Psoas muscle (tissue), 8 donors: ENCODE data around the gene MRS2. TPM values are rescaled to one million over a fixed set of nuclear protein-coding genes. Genes with fewer than 3 reads are reported as not detected.

Experiments used
- ATAC-seq, 4 donors: fragments of 200-7000 bp; cut with Tn5 transposase; one replicate each; pipeline ENCODE4 v1.9.1; 2020; ENCODE audit warnings: moderate library complexity in 3 of 4, mild to moderate bottlenecking in 2 of 4
- DNase-seq, 2 donors: peaks; one replicate each; pipeline ENCODE4 v3.0.0-alpha.2; 2020
- H3K27ac ChIP-seq: fragments of 200-600 bp; one replicate; pipeline ENCODE4 v1.8.0; 2022
- H3K27me3 ChIP-seq, 3 donors: fragments of 200-600 bp in 1 of 3; one replicate each; pipeline versions ENCODE4 v1.6.1 to v1.8.0; 2013 to 2022; ENCODE audit warnings: low read length in 2 of 3, mild to moderate bottlenecking in 2 of 3, moderate library complexity in 1 of 3; ENCODE audit not compliant: insufficient read depth in 3 of 3
- H3K36me3 ChIP-seq, 2 donors: fragments of 200-600 bp in 1 of 2; one replicate each; pipeline versions ENCODE4 v1.6.1 to v1.8.0; 2013 to 2022; ENCODE audit warnings: low read depth in 1 of 2, mild to moderate bottlenecking in 1 of 2, moderate library complexity in 1 of 2; ENCODE audit not compliant: insufficient read depth in 1 of 2
- H3K4me1 ChIP-seq: fragments of 200-600 bp; one replicate; pipeline ENCODE4 v1.8.0; 2022
- H3K4me3 ChIP-seq: fragments of 200-600 bp; one replicate; pipeline ENCODE4 v1.8.0; 2022; ENCODE audit warnings: mild to moderate bottlenecking
- H3K9me3 ChIP-seq: fragments of 200-600 bp; one replicate; pipeline ENCODE4 v1.8.0; 2022
- WGBS, 3 donors: extraction: QIAGEN DNeasy Blood & Tissue Kit; methylation state at CpG; one replicate each; pipeline versions ENCODE4 v1.1.6 to v1.1.7; 2013; 5-methylcytosine and 5-hydroxymethylcytosine counted together
- intact Hi-C, 2 donors: fragments of 100-400 bp; cut with DNase I; formaldehyde crosslinking; loops; one replicate each; pipeline versions ENCODE4 v1.11.0 to v1.14.2; 2022
- polyA plus RNA-seq, 3 donors: library from polyadenylated mRNA; stranded (reverse); fragments of 200-250 nt; gene quantifications; one replicate each; pipeline ENCODE4 v1.2.3, GENCODE V29; 2013
- total RNA-seq, 4 donors: library from RNA; stranded (reverse); fragmentation: NEBNext Ultra II Directional in 2 of 4; extraction: Animal tissue kit (Norgen Biotek cat#: 25700) in 2 of 4; gene quantifications; one replicate each; pipeline versions ENCODE4 v1.2.1 to v1.2.4, GENCODE V29; 2021 to 2023
- TF ChIP-seq, protein P1 (sequence below): fragments of 200-600 bp; IDR thresholded peaks from one replicate; pipeline ENCODE4 v1.8.0; 2022; ENCODE audit warnings: antibody characterized with exemption
- donor health status: healthy with polysubstance abuse.
- donor health status: DM: no; HTN: no; CAD: no; lungs with moderate emphysema.
- donor health status: Bipolar disorder and iron deficiency.
- donor health status: healthy.
- donor health status: DM: yes; HTN: yes; CAD: no.
- donor health status: DM: no; HTN: no; CAD: no.
- donor health status: DM: no; HTN: no; CAD: no.
- donor health status: DM: yes; HTN: yes; CAD: no.

MRS2 gene
- total and polyA plus RNA-seq, 7 donors = 26.2 to 52.6 (median 33.4) TPM

DNA sequence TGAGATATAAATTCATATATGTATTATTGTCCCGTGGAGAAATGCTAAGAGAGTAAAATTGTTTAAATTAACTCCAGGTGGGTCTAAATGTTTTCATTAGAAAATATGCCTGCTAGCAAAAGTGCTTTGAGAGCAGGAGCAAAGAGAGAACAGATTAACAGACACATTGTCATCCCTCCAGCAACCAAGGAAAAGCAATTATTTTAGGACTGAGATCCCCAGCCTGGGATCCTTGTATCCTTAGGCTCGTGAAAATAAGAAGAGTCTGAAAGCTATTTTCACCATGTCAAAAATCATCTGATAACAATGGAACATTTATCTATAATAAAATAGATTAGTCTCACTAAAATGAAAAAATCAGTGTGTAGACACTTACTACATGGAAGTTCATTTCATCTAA, 11.5 kb upstream of the MRS2 start:
- ATAC-seq (no peak), DNase-seq (no peak)
- TF ChIP-seq, protein P1, sequence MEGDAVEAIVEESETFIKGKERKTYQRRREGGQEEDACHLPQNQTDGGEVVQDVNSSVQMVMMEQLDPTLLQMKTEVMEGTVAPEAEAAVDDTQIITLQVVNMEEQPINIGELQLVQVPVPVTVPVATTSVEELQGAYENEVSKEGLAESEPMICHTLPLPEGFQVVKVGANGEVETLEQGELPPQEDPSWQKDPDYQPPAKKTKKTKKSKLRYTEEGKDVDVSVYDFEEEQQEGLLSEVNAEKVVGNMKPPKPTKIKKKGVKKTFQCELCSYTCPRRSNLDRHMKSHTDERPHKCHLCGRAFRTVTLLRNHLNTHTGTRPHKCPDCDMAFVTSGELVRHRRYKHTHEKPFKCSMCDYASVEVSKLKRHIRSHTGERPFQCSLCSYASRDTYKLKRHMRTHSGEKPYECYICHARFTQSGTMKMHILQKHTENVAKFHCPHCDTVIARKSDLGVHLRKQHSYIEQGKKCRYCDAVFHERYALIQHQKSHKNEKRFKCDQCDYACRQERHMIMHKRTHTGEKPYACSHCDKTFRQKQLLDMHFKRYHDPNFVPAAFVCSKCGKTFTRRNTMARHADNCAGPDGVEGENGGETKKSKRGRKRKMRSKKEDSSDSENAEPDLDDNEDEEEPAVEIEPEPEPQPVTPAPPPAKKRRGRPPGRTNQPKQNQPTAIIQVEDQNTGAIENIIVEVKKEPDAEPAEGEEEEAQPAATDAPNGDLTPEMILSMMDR = no peak
- H3K36me3 ChIP-seq = no peaks in the 10 kb centered on the region
- no peaks in the 10 kb centered on the region for H3K27me3 ChIP-seq
- no peak overlapping the region for H3K4me3 ChIP-seq
- no peaks in the 10 kb centered on the region for H3K9me3 ChIP-seq
- peaks cover 10% of the 10 kb centered on the region for H3K4me1 ChIP-seq
- intact Hi-C loops = no loop called here
- WGBS, 3 donors = 57 to 64% (median 59%) methylated on average over 2 of the region's 2 CpGs
- H3K27ac ChIP-seq = no peak overlapping the region

DNA sequence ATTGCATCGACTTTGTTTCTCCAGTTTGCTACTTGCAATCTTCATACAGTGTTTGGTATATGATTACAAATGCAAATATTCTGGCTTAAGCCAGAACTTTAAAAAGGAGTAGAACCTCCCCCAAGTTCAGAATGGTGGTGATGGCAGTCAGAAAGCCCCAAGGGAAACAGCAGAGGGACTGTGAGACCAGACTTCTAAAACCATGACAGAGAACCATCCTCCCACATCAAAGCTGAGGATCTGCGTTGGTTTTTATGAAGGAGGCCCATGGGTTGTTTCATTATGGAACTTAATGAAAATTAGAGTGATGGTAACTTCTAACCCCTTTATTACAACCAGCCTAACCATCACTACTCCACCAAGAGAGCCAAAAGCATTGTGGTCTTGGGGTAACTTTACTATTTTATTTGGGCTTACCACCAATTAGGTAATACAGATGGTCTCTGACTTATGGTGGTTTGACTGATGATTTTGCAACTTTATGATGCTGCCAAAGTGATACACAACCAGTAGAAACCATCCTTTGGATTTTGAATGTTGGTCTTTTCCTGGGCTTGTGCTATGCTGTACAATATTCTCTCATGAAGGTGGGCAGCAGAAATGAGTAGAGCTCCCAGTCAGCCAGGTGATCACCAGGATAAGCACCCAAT, 10.9 kb upstream of the MRS2 start:
- 87 to 91% (median 90%) methylated on average over 2 of the region's 2 CpGs for WGBS, 3 donors
- H3K27me3 ChIP-seq = no peaks in the 10 kb centered on the region
- H3K4me1 ChIP-seq = peaks cover 10% of the 10 kb centered on the region
- no peak for DNase-seq
- TF ChIP-seq, protein P1 = no peak
- peaks cover under 1% of the 10 kb centered on the region for H3K9me3 ChIP-seq
- ATAC-seq = no peak
- H3K4me3 ChIP-seq = no peak overlapping the region
- H3K27ac ChIP-seq = no peak overlapping the region
- no peaks in the 10 kb centered on the region for H3K36me3 ChIP-seq
- intact Hi-C loops = loop anchor here in 1 of 2 donors (2.0 kb wide), 1 partner anchor 109 kb away; no protein-coding TSS in a partner anchor

DNA sequence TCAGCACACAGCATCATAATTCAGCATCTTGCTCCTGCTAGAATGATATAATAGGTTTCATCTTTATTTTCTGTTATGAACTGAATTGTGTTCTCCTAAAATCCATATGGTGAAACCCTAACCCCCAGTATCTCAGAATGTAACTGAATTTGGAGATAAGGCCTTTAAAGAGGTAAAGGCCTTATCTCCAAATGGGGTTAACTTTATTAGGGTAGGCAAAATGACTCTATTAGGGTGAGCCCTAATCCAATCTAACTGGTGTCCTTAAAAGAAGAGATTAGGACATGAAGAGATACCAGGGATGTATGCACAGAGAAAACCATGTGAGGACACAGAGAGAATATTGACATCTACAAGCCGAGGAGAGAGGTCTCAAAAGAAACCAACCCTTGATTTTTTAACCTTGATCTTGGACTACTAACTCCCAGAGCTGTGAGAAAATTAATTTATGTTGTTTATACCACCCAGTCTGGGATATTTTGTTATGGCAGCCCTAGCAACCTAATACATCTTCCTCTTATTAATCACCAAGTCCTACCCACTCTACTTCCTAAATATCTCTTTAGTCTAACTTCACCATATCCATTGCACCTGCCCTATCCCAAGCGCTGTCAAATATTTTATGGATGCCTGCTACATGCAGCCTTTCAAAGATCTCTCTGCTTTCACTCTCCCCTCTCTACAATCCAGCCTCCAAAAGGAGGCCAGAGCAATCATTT, 8.5 kb upstream of the MRS2 start:
- 94 to 96% (median 95%) methylated on average over 2 of the region's 2 CpGs for WGBS, 3 donors
- DNase-seq = no peak
- Histone ChIP-seq H3K36me3 (no peaks in the 10 kb centered on the region), H3K27me3 (peaks cover 0 to 1% (median 0%) of the 10 kb centered on the region in 3 donors), H3K9me3 (peaks cover 4% of the 10 kb centered on the region), H3K27ac (peak overlapping the region; percentile 81), H3K4me3 (no peak overlapping the region), H3K4me1 (peaks cover 10% of the 10 kb centered on the region)
- peak in 1 of 4 donors; percentile 5 for ATAC-seq
- intact Hi-C loops = no loop called here
- TF ChIP-seq, protein P1 = no peak

DNA sequence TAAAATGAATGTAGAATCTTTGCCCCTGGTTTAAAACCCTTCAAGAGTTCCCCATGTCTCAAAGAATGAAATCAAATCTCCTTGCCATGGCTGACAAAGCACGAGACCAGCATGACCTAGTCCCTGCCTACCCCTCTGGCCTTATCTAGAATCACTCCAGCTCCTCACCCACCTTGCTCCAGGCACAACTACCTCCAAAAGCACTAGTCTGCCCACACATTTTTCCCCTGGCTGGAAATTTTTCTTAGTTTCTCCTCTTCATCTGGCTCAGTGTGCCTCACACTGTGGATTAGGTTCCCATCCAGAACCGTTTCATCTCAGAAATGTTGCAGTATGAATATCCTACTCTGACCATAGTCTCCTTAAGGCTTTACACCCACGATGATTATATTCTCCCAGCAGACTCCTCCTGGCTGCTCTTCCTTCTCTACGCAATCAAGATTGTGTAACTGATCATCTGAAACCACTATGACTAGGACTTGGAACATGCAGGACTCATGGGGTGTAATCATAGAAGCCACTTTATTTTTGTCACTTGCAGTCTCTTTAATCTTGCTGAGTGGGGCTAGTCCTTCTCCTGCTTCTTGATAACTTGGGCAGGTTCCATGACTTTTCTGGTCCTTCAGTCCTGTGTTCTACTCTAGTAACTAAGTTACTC, 7.8 kb upstream of the MRS2 start:
- Histone ChIP-seq H3K4me1 (peaks cover 10% of the 10 kb centered on the region), H3K4me3 (no peak overlapping the region), H3K9me3 (peaks cover 4% of the 10 kb centered on the region), H3K36me3 (no peaks in the 10 kb centered on the region), H3K27me3 (peaks cover 0 to 1% (median 0%) of the 10 kb centered on the region in 3 donors), H3K27ac (peak overlapping the region; percentile 81)
- WGBS, 3 donors = 27 to 45% (median 29%) methylated on average over 4 of the region's 4 CpGs
- TF ChIP-seq, protein P1 = no peak
- intact Hi-C loops = no loop called here
- DNase-seq = no peak
- ATAC-seq = peak; percentile 97 to 99 (median 98)
